ENCODE measurements around the gene REXO5.
A peak's percentile ranks its signal among the peaks of the same experiment; 100 is the strongest.
"Not testable (repeated sequence)": the region's sequence is repeated elsewhere in the genome, so short reads cannot be mapped to it uniquely, and the experiment has no call there.

Gene REXO5

GRCh38 chr16:20791923-20792612, 14.3 kb upstream of the REXO5 start:
- DNase-seq (ENCODE audit: low read depth): no peak
- no peak overlapping the region for H3K4me3 ChIP-seq (ENCODE audit: low read depth, low read length)

GRCh38 chr16:20798364-20798763, 8.0 kb upstream of the REXO5 start:
- no peak for DNase-seq (ENCODE audit: low read depth)
- H3K4me3 ChIP-seq (ENCODE audit: low read depth, low read length): no peak overlapping the region

GRCh38 chr16:20799599-20799998, 6.7 kb upstream of the REXO5 start:
- DNase-seq (ENCODE audit: low read depth): no peak
- H3K4me3 ChIP-seq (ENCODE audit: low read depth, low read length): no peak overlapping the region

GRCh38 chr16:20801278-20801677, 5.0 kb upstream of the REXO5 start:
- H3K4me3 ChIP-seq (ENCODE audit: low read depth, low read length): no peak overlapping the region

GRCh38 chr16:20803192-20803560, 3.2 kb upstream of the REXO5 start:
- DNase-seq (ENCODE audit: low read depth): no peak
- H3K4me3 ChIP-seq (ENCODE audit: low read depth, low read length): no peak overlapping the region

More at GRCh38 chr16:20801278-20801677, 5.0 kb upstream of the REXO5 start:
- no peak for DNase-seq (ENCODE audit: low read depth)

- DNase-seq (ENCODE audit: low read depth): no peak
These were observed 2.6 kb upstream of the REXO5 start for GRCh38 chr16:20803561-20804214.

GRCh38 chr16:20805684-20806167, 601 bp upstream of the REXO5 start:
- H3K4me3 ChIP-seq (ENCODE audit: low read depth, low read length): peak overlapping the region; percentile 79
- DNase-seq (ENCODE audit: low read depth): not testable (repeated sequence)

More at GRCh38 chr16:20803561-20804214, 2.6 kb upstream of the REXO5 start:
- no peak overlapping the region for H3K4me3 ChIP-seq (ENCODE audit: low read depth, low read length)

- DNase-seq (ENCODE audit: low read depth): no peak
- no peak overlapping the region for H3K4me3 ChIP-seq (ENCODE audit: low read depth, low read length)
These were observed 1.5 kb downstream of the REXO5 start for GRCh38 chr16:20807862-20808261.

- H3K4me3 ChIP-seq (ENCODE audit: low read depth, low read length): no peak overlapping the region
- no peak for DNase-seq (ENCODE audit: low read depth)
These were observed 5.6 kb downstream of the REXO5 start for GRCh38 chr16:20811889-20812439.

GRCh38 chr16:20812510-20812909, 6.2 kb downstream of the REXO5 start:
- DNase-seq (ENCODE audit: low read depth): no peak
- H3K4me3 ChIP-seq (ENCODE audit: low read depth, low read length): no peak overlapping the region

- no peak overlapping the region for H3K4me3 ChIP-seq (ENCODE audit: low read depth, low read length)
- no peak for DNase-seq (ENCODE audit: low read depth)
These were observed 8.5 kb downstream of the REXO5 start for GRCh38 chr16:20814784-20815183.

GRCh38 chr16:20818929-20819585, 12.7 kb downstream of the REXO5 start:
- DNase-seq (ENCODE audit: low read depth): no peak
- no peak overlapping the region for H3K4me3 ChIP-seq (ENCODE audit: low read depth, low read length)

GRCh38 chr16:20821682-20822081, 15.4 kb downstream of the REXO5 start:
- no peak overlapping the region for H3K4me3 ChIP-seq (ENCODE audit: low read depth, low read length)
- no peak for DNase-seq (ENCODE audit: low read depth)

- DNase-seq (ENCODE audit: low read depth): no peak
- H3K4me3 ChIP-seq (ENCODE audit: low read depth, low read length): no peak overlapping the region
These were observed 16.4 kb downstream of the REXO5 start for GRCh38 chr16:20822521-20823325.

GRCh38 chr16:20826039-20826566, 19.8 kb downstream of the REXO5 start:
- H3K4me3 ChIP-seq (ENCODE audit: low read depth, low read length): no peak overlapping the region
- no peak for DNase-seq (ENCODE audit: low read depth)

GRCh38 chr16:20829536-20829935, 23.2 kb downstream of the REXO5 start:
- H3K4me3 ChIP-seq (ENCODE audit: low read depth, low read length): no peak overlapping the region
- no peak for DNase-seq (ENCODE audit: low read depth)

- no peak for DNase-seq (ENCODE audit: low read depth)
- H3K4me3 ChIP-seq (ENCODE audit: low read depth, low read length): no peak overlapping the region
These were observed 24.0 kb downstream of the REXO5 start for GRCh38 chr16:20830372-20830771.

GRCh38 chr16:20833086-20833485, 26.8 kb downstream of the REXO5 start:
- H3K4me3 ChIP-seq (ENCODE audit: low read depth, low read length): no peak overlapping the region
- no peak for DNase-seq (ENCODE audit: low read depth)

- DNase-seq (ENCODE audit: low read depth): no peak
- H3K4me3 ChIP-seq (ENCODE audit: low read depth, low read length): no peak overlapping the region
These were observed 31.9 kb downstream of the REXO5 start for GRCh38 chr16:20838240-20838639.

All from skeletal muscle cell (primary cell).